HCT116 (cell line): ENCODE measurements around the gene SGMS1. TPM values are rescaled to one million over a fixed set of nuclear protein-coding genes. Genes with fewer than 3 reads are reported as not detected.

Source experiments
- ATAC-seq: fragments of 200-7000 bp; cut with Tn5 transposase; 2 replicates; pipeline ENCODE4 v1.9.1; 2020; ENCODE audit warnings: mild to moderate bottlenecking, moderate library complexity
- BruUV-seq: library from RNA; stranded (reverse); fragments of 400-500 nt; replicated peaks from 2 replicates; lab custom pipeline; 2021; lab: Mats Ljungman, UMichigan
- CTCF ChIA-PET: fragments of 300-600 bp; sonication (Branson Sonifier 250); formaldehyde crosslinking; loops from one replicate; lab custom pipeline; 2021; ENCODE audit warnings: antibody characterized with exemption; lab: Charles Lee
- POLR2A ChIA-PET: fragments of 300-600, 350-600 bp; sonication (Branson Sonifier 250); formaldehyde crosslinking; loops from one replicate; lab custom pipeline; 2021; ENCODE audit warnings: antibody characterized with exemption; lab: Charles Lee
- RAD21 ChIA-PET, 2 experiments: fragments of 300-600 bp; sonication (Branson Sonifier 250); formaldehyde crosslinking; loops; one replicate each; lab custom pipeline; 2023; ENCODE audit warnings: low total read pairs in 2 of 2; ENCODE audit not compliant: uncharacterized antibody in 2 of 2, unreplicated experiment in 2 of 2, low non-redundant PET in 1 of 2; lab: Charles Lee
- DNase-seq: peaks from one replicate; pipeline ENCODE4 v3.0.0-alpha.2; 2010; ENCODE audit warnings: low read depth, low spot score
- H2AFZ ChIP-seq: fragments of 200-600 bp; shearing (Covaris generic), sonication (generic); 2 replicates; pipeline ENCODE4 v1.6.1; 2017; ENCODE audit warnings: low read depth, mixed run types, mixed read lengths, antibody characterized with exemption, low read length; ENCODE audit not compliant: poor library complexity, severe bottlenecking
- H3K27ac ChIP-seq: 2 replicates; pipeline ENCODE4 v1.5.1; 2012; ENCODE audit warnings: low read depth, low read length
- H3K27me3 ChIP-seq: fragments of 200-600 bp; sonication (generic); 2 replicates; pipeline ENCODE4 v1.6.1; 2016; ENCODE audit warnings: mixed run types, low read length, mixed read lengths; ENCODE audit not compliant: insufficient read depth
- H3K36me3 ChIP-seq, 2 experiments: fragments of 200-500 bp in 1 of 2; fragments of 200-600 bp in 1 of 2; sonication (Bioruptor generic) in 1 of 2; sonication (generic) in 1 of 2; 2 replicates each; pipeline versions ENCODE4 v1.5.1 to v1.6.1; 2014 to 2016; ENCODE audit warnings: low read length in 2 of 2, inconsistent platforms in 1 of 2, mixed read lengths in 1 of 2, mixed run types in 1 of 2; ENCODE audit not compliant: insufficient read depth in 2 of 2, control insufficient read depth in 1 of 2
- H3K4me1 ChIP-seq, 2 experiments: fragments of 200-600 bp in 1 of 2; sonication (generic) in 1 of 2; 2 replicates each; pipeline versions ENCODE4 v1.5.1 to v1.6.1; 2012 to 2017; ENCODE audit warnings: low read length in 2 of 2, inconsistent platforms in 1 of 2, mild to moderate bottlenecking in 1 of 2, mixed read lengths in 1 of 2, mixed run types in 1 of 2, moderate library complexity in 1 of 2; ENCODE audit not compliant: insufficient read depth in 2 of 2, control insufficient read depth in 1 of 2
- H3K4me2 ChIP-seq: fragments of 200-600 bp; sonication (generic); 2 replicates; pipeline ENCODE4 v1.6.1; 2017; ENCODE audit warnings: mixed run types, low read length, mixed read lengths
- H3K4me3 ChIP-seq, 2 experiments: fragments of 200-600 bp in 1 of 2; sonication (generic) in 1 of 2; replicated peaks in 1 of 2; 2 replicates each; pipeline ENCODE4 v1.5.1; 2011 to 2016; ENCODE audit warnings: low read length in 2 of 2, control low read depth in 1 of 2, low read depth in 1 of 2, mild to moderate bottlenecking in 1 of 2, mixed read lengths in 1 of 2, mixed run types in 1 of 2
- H3K79me2 ChIP-seq: fragments of 200-600 bp; sonication (generic); 2 replicates; pipeline ENCODE4 v1.6.1; 2017; ENCODE audit warnings: mild to moderate bottlenecking, mixed run types, low read length, moderate library complexity, mixed read lengths; ENCODE audit not compliant: insufficient read depth
- H3K9ac ChIP-seq: fragments of 200-600 bp; sonication (generic); 2 replicates; pipeline ENCODE4 v1.6.1; 2016; ENCODE audit warnings: low read length, mixed read lengths
- H3K9me2 ChIP-seq: fragments of 200-600 bp; sonication (generic), shearing (Covaris generic); 2 replicates; pipeline ENCODE4 v1.6.1; 2017; ENCODE audit warnings: mixed run types, mild to moderate bottlenecking, moderate library complexity; ENCODE audit not compliant: insufficient read depth
- H3K9me3 ChIP-seq, 2 experiments: fragments of 200-500 bp in 1 of 2; fragments of 200-600 bp in 1 of 2; sonication (Bioruptor generic) in 1 of 2; sonication (generic) in 1 of 2; 2 replicates each; pipeline ENCODE4 v1.6.1; 2014 to 2017; ENCODE audit warnings: low read length in 2 of 2, mixed read lengths in 2 of 2, inconsistent platforms in 1 of 2, low read depth in 1 of 2, mild to moderate bottlenecking in 1 of 2, mixed run types in 1 of 2, moderate library complexity in 1 of 2; ENCODE audit not compliant: control insufficient read depth in 1 of 2, insufficient read depth in 1 of 2
- H4K20me1 ChIP-seq: fragments of 200-600 bp; sonication (generic), shearing (Covaris generic); 2 replicates; pipeline ENCODE4 v1.6.1; 2017; ENCODE audit warnings: mixed run types, mild to moderate bottlenecking, moderate library complexity; ENCODE audit not compliant: insufficient read depth
- CBX3 ChIP-seq: IDR thresholded peaks from 2 replicates; pipeline ENCODE4 v1.6.1; 2012; ENCODE audit warnings: low read depth
- EZH2 ChIP-seq: fragments of 200-600 bp; sonication (generic); IDR thresholded peaks from 2 replicates; pipeline ENCODE4 v1.6.1; 2017; ENCODE audit warnings: antibody characterized with exemption, mixed run types
- JUND ChIP-seq: IDR thresholded peaks from 2 replicates; pipeline ENCODE4 v1.6.1; 2012
- POLR2A ChIP-seq: IDR thresholded peaks from 2 replicates; pipeline ENCODE4 v1.7.0; 2011; ENCODE audit warnings: borderline replicate concordance; ENCODE audit not compliant: insufficient read depth, insufficient read length; ENCODE audit errors: extremely low read depth
- POLR2AphosphoS5 ChIP-seq: IDR thresholded peaks from 2 replicates; pipeline ENCODE4 v1.6.1; 2011; ENCODE audit warnings: mild to moderate bottlenecking, low read depth, low read length, moderate library complexity
- RAD21 ChIP-seq: IDR thresholded peaks from 2 replicates; pipeline ENCODE4 v1.6.1; 2012; ENCODE audit warnings: low read depth, mild to moderate bottlenecking
- SRF ChIP-seq: IDR thresholded peaks from 2 replicates; pipeline ENCODE4 v1.6.1; 2012; ENCODE audit warnings: low read depth
- YY1 ChIP-seq: IDR thresholded peaks from 2 replicates; pipeline ENCODE4 v1.6.1; 2011; ENCODE audit warnings: low read length, low read depth, moderate library complexity, mild to moderate bottlenecking; ENCODE audit not compliant: insufficient replicate concordance; ENCODE audit errors: extremely low read depth
- ZBTB33 ChIP-seq: IDR thresholded peaks from 2 replicates; pipeline ENCODE4 v1.6.1; 2011; ENCODE audit warnings: mild to moderate bottlenecking, low read length, moderate library complexity; ENCODE audit not compliant: insufficient replicate concordance; ENCODE audit errors: extremely low read depth
- ZNF274 ChIP-seq: fragments of 200-500 bp; sonication (Bioruptor generic); IDR thresholded peaks from 2 replicates; pipeline ENCODE4 v1.6.1; 2014; ENCODE audit warnings: mild to moderate bottlenecking, low read depth, low read length, inconsistent platforms
- intact Hi-C: fragments of 100-400 bp; cut with micrococcal nuclease; formaldehyde crosslinking; loops from 2 replicates; pipeline ENCODE4 v1.10.0; 2022
- total RNA-seq: library from RNA; stranded (reverse); gene quantifications from one replicate; pipeline ENCODE4 v1.2.1, GENCODE V29; 2021; ENCODE audit not compliant: unreplicated experiment
- TF ChIP-seq, protein P1 (sequence below): IDR thresholded peaks from 2 replicates; pipeline ENCODE4 v1.6.1; 2012
- TF ChIP-seq, protein P2 (sequence below), 3 experiments: fragments of 200-600 bp in 1 of 3; sonication (generic) in 1 of 3; IDR thresholded peaks in 2 of 3; conservative IDR thresholded peaks in 1 of 3; 2 replicates each; pipeline ENCODE4 v1.5.1; 2012 to 2017; ENCODE audit warnings: low read depth in 2 of 3, low read length in 2 of 3, antibody characterized with exemption in 1 of 3, borderline replicate concordance in 1 of 3, control low read depth in 1 of 3, mild to moderate bottlenecking in 1 of 3, mixed read lengths in 1 of 3, mixed run types in 1 of 3, moderate library complexity in 1 of 3; ENCODE audit not compliant: insufficient read depth in 1 of 3
- TF ChIP-seq, protein P3 (sequence below): IDR thresholded peaks from 2 replicates; pipeline ENCODE4 v1.6.1; 2012; ENCODE audit warnings: low read depth

Gene SGMS1
- total RNA-seq, 1 experiment from 2014 or later: 29.1 TPM

DNA sequence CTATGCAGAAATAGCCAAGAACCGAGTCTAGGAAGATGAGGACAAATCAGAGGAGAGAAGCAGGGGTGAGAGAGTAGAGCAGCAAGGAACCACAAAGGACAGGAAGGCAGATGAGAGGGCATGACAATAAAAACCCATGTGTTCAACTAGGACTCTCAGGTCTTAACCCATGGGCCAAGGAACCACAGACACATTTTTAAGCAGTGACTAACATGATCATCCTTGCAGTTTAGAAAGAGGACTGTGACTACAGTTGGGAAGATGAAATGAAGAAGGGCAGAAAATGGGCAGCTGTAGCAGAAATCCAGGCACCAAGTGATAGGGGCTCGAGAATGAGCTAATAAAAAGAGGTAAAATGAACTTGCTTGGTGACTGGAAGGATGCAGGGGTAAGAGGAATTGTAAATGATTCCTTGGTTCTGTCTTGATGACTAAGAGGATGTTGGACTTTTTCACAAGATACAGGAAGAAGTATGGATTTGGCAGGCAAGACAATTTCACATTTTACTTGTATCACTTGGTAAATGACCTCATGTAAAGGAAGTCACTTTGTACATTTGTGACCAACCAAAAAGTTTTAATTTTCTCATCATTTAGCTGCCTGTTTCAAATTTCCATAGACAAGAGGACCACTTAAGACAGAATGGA is 22.8 kb downstream of the SGMS1 start:
- Histone ChIP-seq H3K4me2 (no peak overlapping the region), H3K4me3 (no peak overlapping the region), H3K27me3 (no peaks in the 10 kb centered on the region), H3K9me3 (no peaks in the 10 kb centered on the region), H3K9ac (no peak overlapping the region), H3K36me3 (no peaks in the 10 kb centered on the region), H3K27ac (no peak overlapping the region), H3K4me1 (peaks cover 9 to 19% of the 10 kb centered on the region in 2 experiments), H2AFZ (no peak overlapping the region), H4K20me1 (no peaks in the 10 kb centered on the region), H3K9me2 (no peaks in the 10 kb centered on the region), H3K79me2 (peaks cover 9% of the 10 kb centered on the region; the same call in 1 of the 2 replicates)
- CTCF ChIA-PET: no interaction called here
- POLR2A ChIA-PET: no interaction called here
- TF ChIP-seq YY1 (no peak), POLR2A (no peak), SRF (no peak), CBX3 (no peak), RAD21 (no peak), POLR2AphosphoS5 (no peak), EZH2 (no peak), ZNF274 (no peak), ZBTB33 (no peak), JUND (no peak)
- TF ChIP-seq, protein P1, sequence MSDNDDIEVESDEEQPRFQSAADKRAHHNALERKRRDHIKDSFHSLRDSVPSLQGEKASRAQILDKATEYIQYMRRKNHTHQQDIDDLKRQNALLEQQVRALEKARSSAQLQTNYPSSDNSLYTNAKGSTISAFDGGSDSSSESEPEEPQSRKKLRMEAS: no peak
- TF ChIP-seq, protein P2, sequence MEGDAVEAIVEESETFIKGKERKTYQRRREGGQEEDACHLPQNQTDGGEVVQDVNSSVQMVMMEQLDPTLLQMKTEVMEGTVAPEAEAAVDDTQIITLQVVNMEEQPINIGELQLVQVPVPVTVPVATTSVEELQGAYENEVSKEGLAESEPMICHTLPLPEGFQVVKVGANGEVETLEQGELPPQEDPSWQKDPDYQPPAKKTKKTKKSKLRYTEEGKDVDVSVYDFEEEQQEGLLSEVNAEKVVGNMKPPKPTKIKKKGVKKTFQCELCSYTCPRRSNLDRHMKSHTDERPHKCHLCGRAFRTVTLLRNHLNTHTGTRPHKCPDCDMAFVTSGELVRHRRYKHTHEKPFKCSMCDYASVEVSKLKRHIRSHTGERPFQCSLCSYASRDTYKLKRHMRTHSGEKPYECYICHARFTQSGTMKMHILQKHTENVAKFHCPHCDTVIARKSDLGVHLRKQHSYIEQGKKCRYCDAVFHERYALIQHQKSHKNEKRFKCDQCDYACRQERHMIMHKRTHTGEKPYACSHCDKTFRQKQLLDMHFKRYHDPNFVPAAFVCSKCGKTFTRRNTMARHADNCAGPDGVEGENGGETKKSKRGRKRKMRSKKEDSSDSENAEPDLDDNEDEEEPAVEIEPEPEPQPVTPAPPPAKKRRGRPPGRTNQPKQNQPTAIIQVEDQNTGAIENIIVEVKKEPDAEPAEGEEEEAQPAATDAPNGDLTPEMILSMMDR (IDR thresholded peaks at IDR 0.05 in 2 of 3, conservative IDR thresholded peaks at IDR 0.05 in 1 of 3; ENCODE audit: borderline replicate concordance in 1 of 3, insufficient read depth in 1 of 3, low read depth in 2 of 3, low read length in 2 of 3): no peak
- TF ChIP-seq, protein P3, sequence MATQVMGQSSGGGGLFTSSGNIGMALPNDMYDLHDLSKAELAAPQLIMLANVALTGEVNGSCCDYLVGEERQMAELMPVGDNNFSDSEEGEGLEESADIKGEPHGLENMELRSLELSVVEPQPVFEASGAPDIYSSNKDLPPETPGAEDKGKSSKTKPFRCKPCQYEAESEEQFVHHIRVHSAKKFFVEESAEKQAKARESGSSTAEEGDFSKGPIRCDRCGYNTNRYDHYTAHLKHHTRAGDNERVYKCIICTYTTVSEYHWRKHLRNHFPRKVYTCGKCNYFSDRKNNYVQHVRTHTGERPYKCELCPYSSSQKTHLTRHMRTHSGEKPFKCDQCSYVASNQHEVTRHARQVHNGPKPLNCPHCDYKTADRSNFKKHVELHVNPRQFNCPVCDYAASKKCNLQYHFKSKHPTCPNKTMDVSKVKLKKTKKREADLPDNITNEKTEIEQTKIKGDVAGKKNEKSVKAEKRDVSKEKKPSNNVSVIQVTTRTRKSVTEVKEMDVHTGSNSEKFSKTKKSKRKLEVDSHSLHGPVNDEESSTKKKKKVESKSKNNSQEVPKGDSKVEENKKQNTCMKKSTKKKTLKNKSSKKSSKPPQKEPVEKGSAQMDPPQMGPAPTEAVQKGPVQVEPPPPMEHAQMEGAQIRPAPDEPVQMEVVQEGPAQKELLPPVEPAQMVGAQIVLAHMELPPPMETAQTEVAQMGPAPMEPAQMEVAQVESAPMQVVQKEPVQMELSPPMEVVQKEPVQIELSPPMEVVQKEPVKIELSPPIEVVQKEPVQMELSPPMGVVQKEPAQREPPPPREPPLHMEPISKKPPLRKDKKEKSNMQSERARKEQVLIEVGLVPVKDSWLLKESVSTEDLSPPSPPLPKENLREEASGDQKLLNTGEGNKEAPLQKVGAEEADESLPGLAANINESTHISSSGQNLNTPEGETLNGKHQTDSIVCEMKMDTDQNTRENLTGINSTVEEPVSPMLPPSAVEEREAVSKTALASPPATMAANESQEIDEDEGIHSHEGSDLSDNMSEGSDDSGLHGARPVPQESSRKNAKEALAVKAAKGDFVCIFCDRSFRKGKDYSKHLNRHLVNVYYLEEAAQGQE: no peak
- no TSS peak for BruUV-seq
- DNase-seq: no peak
- ATAC-seq: no peak
- intact Hi-C loops: no loop called here
- RAD21 ChIA-PET: no interaction called here
